Measurements from ENCODE around the gene AKNAD1.

The AKNAD1 gene

DNA sequence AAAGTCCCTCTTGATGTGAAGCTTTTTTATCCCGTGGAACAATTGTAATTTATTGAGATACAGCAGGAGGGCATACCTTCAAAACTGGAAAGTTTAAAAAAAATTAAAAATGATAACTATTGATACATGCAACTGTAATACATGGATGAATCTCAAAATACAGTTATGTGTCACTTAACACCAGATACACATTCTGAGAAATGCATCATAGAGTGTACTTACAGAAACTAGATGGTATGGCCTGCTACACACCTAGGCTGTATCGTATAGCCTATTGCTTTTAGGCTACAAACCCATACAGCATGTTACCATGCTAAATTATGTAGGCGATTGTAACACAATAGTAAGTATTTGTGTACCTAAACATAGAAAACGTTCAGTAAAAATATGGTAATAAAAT lies 7.1 kb upstream of the AKNAD1 start:
- H3K4me3 ChIP-seq (replicated peaks; ENCODE audit: low read depth, low read length): no peak overlapping the region
- no peak for DNase-seq (ENCODE audit: extremely low read depth, low read depth)
- TF ChIP-seq, protein P1, sequence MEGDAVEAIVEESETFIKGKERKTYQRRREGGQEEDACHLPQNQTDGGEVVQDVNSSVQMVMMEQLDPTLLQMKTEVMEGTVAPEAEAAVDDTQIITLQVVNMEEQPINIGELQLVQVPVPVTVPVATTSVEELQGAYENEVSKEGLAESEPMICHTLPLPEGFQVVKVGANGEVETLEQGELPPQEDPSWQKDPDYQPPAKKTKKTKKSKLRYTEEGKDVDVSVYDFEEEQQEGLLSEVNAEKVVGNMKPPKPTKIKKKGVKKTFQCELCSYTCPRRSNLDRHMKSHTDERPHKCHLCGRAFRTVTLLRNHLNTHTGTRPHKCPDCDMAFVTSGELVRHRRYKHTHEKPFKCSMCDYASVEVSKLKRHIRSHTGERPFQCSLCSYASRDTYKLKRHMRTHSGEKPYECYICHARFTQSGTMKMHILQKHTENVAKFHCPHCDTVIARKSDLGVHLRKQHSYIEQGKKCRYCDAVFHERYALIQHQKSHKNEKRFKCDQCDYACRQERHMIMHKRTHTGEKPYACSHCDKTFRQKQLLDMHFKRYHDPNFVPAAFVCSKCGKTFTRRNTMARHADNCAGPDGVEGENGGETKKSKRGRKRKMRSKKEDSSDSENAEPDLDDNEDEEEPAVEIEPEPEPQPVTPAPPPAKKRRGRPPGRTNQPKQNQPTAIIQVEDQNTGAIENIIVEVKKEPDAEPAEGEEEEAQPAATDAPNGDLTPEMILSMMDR (IDR thresholded peaks at IDR 0.05; ENCODE audit: low read depth, low read length, missing control alignments): no peak

DNA sequence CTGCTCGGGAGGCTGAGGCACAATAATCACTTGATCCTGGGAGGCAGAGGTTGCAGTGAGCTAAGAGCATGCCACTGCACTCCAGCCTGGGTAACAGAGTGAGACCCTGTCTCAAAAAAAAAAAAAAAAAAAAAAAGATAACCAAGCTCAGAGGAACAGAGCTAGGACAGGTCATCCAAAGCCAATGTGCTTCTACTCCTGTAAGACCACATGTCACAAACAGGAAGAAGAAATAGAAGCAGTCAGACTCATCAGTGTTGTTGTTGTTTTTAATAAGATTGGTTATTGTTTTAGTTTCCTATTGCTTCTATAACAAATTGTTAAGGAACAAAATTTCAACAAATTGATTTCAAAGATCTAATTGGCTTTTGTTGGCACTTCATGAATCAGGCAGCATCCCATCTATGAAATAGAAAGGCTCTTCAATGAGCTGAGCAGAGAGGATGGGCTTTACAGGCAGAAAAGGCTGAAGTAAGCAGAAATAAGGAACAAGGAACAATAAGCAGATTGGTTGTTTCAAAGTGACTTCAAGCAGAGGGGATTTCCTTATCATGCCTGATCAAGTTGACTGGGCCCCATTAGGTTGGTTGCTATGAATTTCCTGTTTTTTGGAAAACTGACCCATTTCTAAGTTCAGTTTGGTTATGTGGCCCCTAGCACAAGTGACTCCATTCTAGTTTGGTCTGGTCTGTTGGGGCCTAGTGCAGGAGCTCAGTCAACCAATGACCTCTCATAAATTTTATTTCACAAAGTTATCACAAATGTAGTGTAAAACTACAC lies 6.0 kb upstream of the AKNAD1 start:
- no peak overlapping the region for H3K4me3 ChIP-seq (replicated peaks; ENCODE audit: low read depth, low read length)
- no peak for DNase-seq (ENCODE audit: extremely low read depth, low read depth)
- TF ChIP-seq, protein P1 (IDR thresholded peaks at IDR 0.05; ENCODE audit: low read depth, low read length, missing control alignments): no peak

DNA sequence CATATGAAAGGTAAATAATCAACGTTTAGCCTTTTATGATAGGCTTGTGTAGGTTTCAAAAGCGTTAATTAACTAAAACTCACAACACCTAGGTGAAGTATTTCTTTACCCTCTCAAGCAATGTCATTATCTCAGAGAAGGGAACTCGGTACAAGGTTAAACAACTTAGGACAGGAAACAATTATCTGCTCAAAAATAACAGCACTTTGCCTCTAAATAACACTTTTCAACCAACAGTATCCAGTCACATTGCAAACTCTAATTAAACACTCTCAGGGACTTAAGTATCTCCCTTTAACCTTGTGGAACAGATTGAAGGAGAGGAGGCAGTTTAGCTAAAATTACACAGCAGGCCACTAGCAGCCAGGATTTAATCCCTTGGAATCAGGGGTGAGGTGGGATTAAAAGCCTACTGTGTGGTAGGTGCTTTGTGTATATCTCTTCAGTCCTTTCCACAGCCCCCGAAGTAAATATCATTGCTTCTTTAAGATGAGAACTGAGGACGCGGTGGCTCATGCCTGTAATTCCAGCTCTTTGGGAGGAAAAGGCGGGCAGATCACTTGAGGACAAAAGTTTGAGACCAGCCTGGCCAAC lies 5.2 kb upstream of the AKNAD1 start:
- DNase-seq (ENCODE audit: extremely low read depth, low read depth): no peak
- TF ChIP-seq, protein P1 (IDR thresholded peaks at IDR 0.05; ENCODE audit: low read depth, low read length, missing control alignments): no peak
- no peak overlapping the region for H3K4me3 ChIP-seq (replicated peaks; ENCODE audit: low read depth, low read length)

DNA sequence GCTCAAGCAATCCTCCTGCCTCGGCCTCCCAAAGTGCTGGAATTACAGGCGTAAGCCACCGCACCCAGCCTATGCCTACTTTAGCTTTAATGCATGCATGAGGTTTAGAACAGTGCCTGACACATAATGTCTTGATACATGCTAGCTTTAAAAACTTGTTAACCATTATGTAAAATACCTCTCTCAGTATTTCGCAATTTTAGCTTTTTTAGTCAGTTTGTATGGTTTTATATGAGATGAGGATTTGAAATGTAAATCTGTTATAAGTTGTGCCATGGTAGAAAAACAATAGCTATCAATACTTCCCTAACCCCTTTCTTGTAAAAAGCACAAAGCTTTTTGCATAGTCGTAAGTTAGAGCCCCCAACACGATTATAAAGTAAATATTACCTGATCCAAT lies 4.7 kb upstream of the AKNAD1 start:
- no peak overlapping the region for H3K4me3 ChIP-seq (replicated peaks; ENCODE audit: low read depth, low read length)
- TF ChIP-seq, protein P1 (IDR thresholded peaks at IDR 0.05; ENCODE audit: low read depth, low read length, missing control alignments): no peak
- no peak for DNase-seq (ENCODE audit: extremely low read depth, low read depth)

DNA sequence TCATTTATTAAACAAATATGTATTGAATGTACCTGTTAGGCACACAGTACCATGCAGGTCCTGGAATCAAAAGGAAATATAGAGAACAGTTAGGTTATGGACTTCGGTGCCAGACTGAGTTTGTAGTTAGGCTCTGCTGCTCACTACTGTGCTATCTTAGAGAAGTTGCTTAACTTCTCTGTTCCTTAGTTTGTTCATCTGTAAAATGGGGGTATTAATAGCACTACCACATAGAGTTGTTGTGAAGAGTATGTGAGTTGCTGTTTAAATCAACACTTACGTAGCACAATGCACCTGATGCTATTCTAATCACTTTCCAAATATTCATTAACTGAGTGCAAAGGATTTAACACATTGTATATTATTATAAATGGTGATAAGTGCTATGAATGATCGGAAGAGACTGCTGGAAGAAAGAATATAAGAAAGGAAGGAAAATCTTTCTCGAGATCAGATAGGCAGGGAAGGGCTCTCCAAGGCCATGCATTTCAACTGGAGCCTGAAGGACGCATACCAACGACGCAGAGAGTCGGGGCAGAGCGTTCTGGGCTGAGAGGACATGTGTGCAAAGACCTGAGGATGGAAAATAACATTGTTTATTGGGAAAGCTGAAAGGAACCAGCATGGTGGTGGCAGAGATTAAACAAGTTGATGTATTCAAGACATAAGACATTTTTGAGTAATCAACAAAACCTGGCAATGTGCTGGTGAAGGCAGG lies 3.5 kb upstream of the AKNAD1 start:
- DNase-seq (ENCODE audit: extremely low read depth, low read depth): no peak
- TF ChIP-seq, protein P1 (IDR thresholded peaks at IDR 0.05; ENCODE audit: low read depth, low read length, missing control alignments): no peak
- no peak overlapping the region for H3K4me3 ChIP-seq (replicated peaks; ENCODE audit: low read depth, low read length)

DNA sequence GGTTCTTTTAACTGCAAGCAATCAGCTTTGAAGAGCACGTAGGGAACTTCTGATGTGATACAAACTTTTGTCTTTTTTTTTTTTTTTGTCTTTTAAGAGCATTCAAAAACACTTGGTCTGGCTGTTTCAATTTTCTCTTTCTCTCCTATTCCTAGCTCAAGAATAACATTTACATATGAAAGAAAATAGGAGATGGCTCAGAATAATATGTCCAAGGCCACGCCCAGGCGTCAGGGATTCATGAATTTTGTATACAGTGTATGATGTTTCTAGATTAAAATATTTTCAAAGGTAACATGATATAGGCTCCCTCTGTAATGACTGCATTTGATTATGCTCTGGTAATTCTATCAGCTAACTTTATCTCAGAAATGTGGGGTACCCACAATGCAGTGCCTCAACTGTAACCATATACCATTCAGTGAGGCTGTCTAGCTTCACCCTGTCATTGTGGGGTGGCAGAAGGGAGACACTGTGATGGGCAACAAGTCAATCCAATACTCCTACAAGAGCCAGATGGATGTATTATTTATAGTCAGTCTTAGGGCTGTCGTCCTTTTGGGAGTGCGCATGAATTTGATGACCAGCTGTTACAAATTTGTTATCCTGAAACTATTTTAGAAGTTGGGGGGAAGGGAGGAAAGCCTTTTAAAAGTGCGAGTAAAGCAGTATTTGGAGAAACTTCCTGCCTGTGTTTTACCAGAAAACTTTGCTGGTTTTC lies 1.5 kb upstream of the AKNAD1 start:
- DNase-seq (ENCODE audit: extremely low read depth, low read depth): no peak
- TF ChIP-seq, protein P1 (IDR thresholded peaks at IDR 0.05; ENCODE audit: low read depth, low read length, missing control alignments): no peak
- H3K4me3 ChIP-seq (replicated peaks; ENCODE audit: low read depth, low read length): no peak overlapping the region

All from HFF-Myc (cell line).